ENCODE results near the gene WT1. TPM values are rescaled to one million over a fixed set of nuclear protein-coding genes. Genes with fewer than 3 reads are reported as not detected.

WT1 gene
- total RNA-seq, 1 experiment from 2014 or later = not detected

Other genes starting within 250 kb of the WT1 start
- 320 to 365 TPM (median 321 TPM) in 3 replicates for gene EIF3M, start 148.3 kb upstream of the WT1 start, total RNA-seq (2021)